Measurements from ENCODE around the gene UBB. TPM values are rescaled to one million over a fixed set of nuclear protein-coding genes. Genes with fewer than 3 reads are reported as not detected.

UBB gene
- total RNA-seq, 4 donors from 2014 or later: 606 to 678 (median 615) TPM

GRCh38 chr17:16377941-16378341, 3.0 kb upstream of the UBB start:
- DNase-seq (ENCODE audit: low spot score in 2 of 2): peak in 1 of 2 donors; percentile 55
- no peak for TF ChIP-seq CTCF (IDR thresholded peaks at IDR 0.05)
- intact Hi-C loops (cut with DNase I; ENCODE audit: low total_unique reads): no loop called here
- WGBS, 2 donors: 16 to 32% methylated on average over 2 of the region's 2 CpGs
- H3K4me3 ChIP-seq (ENCODE audit: low read depth, poor library complexity, severe bottlenecking): no peak overlapping the region

- TF ChIP-seq POLR2A (IDR thresholded peaks at IDR 0.05) (no peak), CTCF (IDR thresholded peaks at IDR 0.05) (no peak)
- intact Hi-C loops (cut with DNase I; ENCODE audit: low total_unique reads): no loop called here
- H3K4me3 ChIP-seq (ENCODE audit: low read depth, poor library complexity, severe bottlenecking): no peak overlapping the region
- 43 to 56% methylated on average over 17 of the region's 17 CpGs for WGBS, 2 donors
- DNase-seq (ENCODE audit: low spot score in 2 of 2): peak in 1 of 2 donors; percentile 76
Measured at GRCh38 chr17:16378636-16379282, 2.1 kb upstream of the UBB start.

GRCh38 chr17:16379654-16380053, 1.2 kb upstream of the UBB start:
- no peak for TF ChIP-seq POLR2A (IDR thresholded peaks at IDR 0.05)
- TF ChIP-seq CTCF (IDR thresholded peaks at IDR 0.05): no peak
- H3K4me3 ChIP-seq (ENCODE audit: low read depth, poor library complexity, severe bottlenecking): no peak overlapping the region
- 80 to 86% methylated on average over 8 of the region's 8 CpGs for WGBS, 2 donors
- intact Hi-C loops (cut with DNase I; ENCODE audit: low total_unique reads): no loop called here
- DNase-seq (ENCODE audit: low spot score in 2 of 2): no peak

- 1 to 8% methylated on average over 14 of the region's 14 CpGs for WGBS, 2 donors
- intact Hi-C loops (cut with DNase I; ENCODE audit: low total_unique reads): no loop called here
- TF ChIP-seq POLR2A (IDR thresholded peaks at IDR 0.05) (no peak), CTCF (IDR thresholded peaks at IDR 0.05) (no peak)
- DNase-seq (ENCODE audit: low spot score in 2 of 2): no peak
- peak overlapping the region; percentile 55 for H3K4me3 ChIP-seq (ENCODE audit: low read depth, poor library complexity, severe bottlenecking)
Measured at GRCh38 chr17:16381496-16381820, 567 bp downstream of the UBB start.

GRCh38 chr17:16383216-16383615, 2.3 kb downstream of the UBB start:
- intact Hi-C loops (cut with DNase I; ENCODE audit: low total_unique reads): no loop called here

More at GRCh38 chr17:16383216-16383615, 2.3 kb downstream of the UBB start:
- TF ChIP-seq CTCF (IDR thresholded peaks at IDR 0.05): no peak
- TF ChIP-seq POLR2A (IDR thresholded peaks at IDR 0.05): no peak
- H3K4me3 ChIP-seq (ENCODE audit: low read depth, poor library complexity, severe bottlenecking): no peak overlapping the region
- WGBS, 2 donors: 63 to 65% methylated on average over 4 of the region's 4 CpGs
- DNase-seq (ENCODE audit: low spot score in 2 of 2): no peak
